B cell (primary cell): Measurements from ENCODE around the gene WDR11. TPM values are rescaled to one million over a fixed set of nuclear protein-coding genes. Genes with fewer than 3 reads are reported as not detected.

Experiments used
- ATAC-seq: fragments of 200-7000 bp; cut with Tn5 transposase; one replicate; pipeline ENCODE4 v1.10.0; 2021; ENCODE audit warnings: low read depth, mild to moderate bottlenecking, moderate number of reproducible peaks, moderate library complexity
- CTCF ChIA-PET: fragments of 350-600 bp; sonication (Branson Sonifier 250); formaldehyde crosslinking; loops from one replicate; lab custom pipeline; 2021; ENCODE audit warnings: antibody characterized with exemption, inconsistent platforms; lab: Charles Lee
- POLR2A ChIA-PET: fragments of 350-600 bp; sonication (Branson Sonifier 250); formaldehyde crosslinking; loops from one replicate; lab custom pipeline; 2021; ENCODE audit warnings: antibody characterized with exemption; lab: Charles Lee
- DNase-seq: peaks from one replicate; pipeline ENCODE4 v3.0.0; 2013
- H2AFZ ChIP-seq: 2 replicates; pipeline ENCODE4 v1.6.1; 2012; ENCODE audit warnings: mild to moderate bottlenecking, low read depth, low read length; ENCODE audit not compliant: insufficient read depth, poor library complexity, severe bottlenecking
- H3K27ac ChIP-seq, 2 donors: 1 replicate in 1 of 2; 2 replicates in 1 of 2; pipeline ENCODE4 v1.5.1; 2012 to 2013; ENCODE audit warnings: low read length in 2 of 2, mild to moderate bottlenecking in 2 of 2, moderate library complexity in 1 of 2
- H3K27me3 ChIP-seq, 4 experiments: fragments of 200-600 bp in 1 of 4; sonication (generic) in 1 of 4; replicated peaks in 1 of 4; 1 replicate in 2 of 4; 2 replicates in 2 of 4; pipeline versions ENCODE4 v1.6.1 to v1.7.0; 2013 to 2016; ENCODE audit warnings: low read length in 3 of 4, mild to moderate bottlenecking in 2 of 4, mixed read lengths in 1 of 4, moderate library complexity in 1 of 4; ENCODE audit not compliant: insufficient read depth in 4 of 4, control insufficient read depth in 3 of 4; ENCODE audit errors: control extremely low read depth in 1 of 4
- H3K36me3 ChIP-seq, 2 experiments: replicated peaks in 1 of 2; 1 replicate in 1 of 2; 2 replicates in 1 of 2; pipeline versions ENCODE4 v1.6.1 to v1.7.1; 2013; ENCODE audit warnings: low read length in 1 of 2; ENCODE audit not compliant: insufficient read depth in 2 of 2, control insufficient read depth in 1 of 2; ENCODE audit errors: control extremely low read depth in 1 of 2, extremely low read depth in 1 of 2
- H3K4me1 ChIP-seq, 2 donors: fragments of 200-600 bp in 1 of 2; sonication (generic) in 1 of 2; 1 replicate in 1 of 2; 2 replicates in 1 of 2; pipeline versions ENCODE4 v1.5.1 to v1.6.1; 2013 to 2017; ENCODE audit warnings: low read length in 2 of 2; ENCODE audit not compliant: control insufficient read depth in 2 of 2, insufficient read depth in 2 of 2
- H3K4me2 ChIP-seq: replicated peaks from 2 replicates; pipeline ENCODE3; 2012; ENCODE audit warnings: mild to moderate bottlenecking, low read depth, low read length; ENCODE audit not compliant: poor library complexity, severe bottlenecking
- H3K4me3 ChIP-seq, 5 experiments: fragments of 200-600 bp in 1 of 5; sonication (generic) in 1 of 5; 1 replicate in 3 of 5; 2 replicates in 2 of 5; pipeline versions ENCODE4 v1.5.1 to v1.7.0; 2011 to 2016; ENCODE audit warnings: low read length in 4 of 5, mild to moderate bottlenecking in 4 of 5, low read depth in 2 of 5, control low read depth in 1 of 5, moderate library complexity in 1 of 5; ENCODE audit not compliant: insufficient read depth in 1 of 5; ENCODE audit errors: control extremely low read depth in 1 of 5, extremely low read depth in 1 of 5
- H3K79me2 ChIP-seq: fragments of 200-600 bp; sonication (generic); one replicate; pipeline ENCODE4 v1.6.0; 2016; ENCODE audit warnings: low read length; ENCODE audit not compliant: control insufficient read depth, insufficient read depth
- H3K9ac ChIP-seq: fragments of 200-600 bp; sonication (generic); 2 replicates; pipeline ENCODE4 v1.6.1; 2017; ENCODE audit warnings: mild to moderate bottlenecking, low read length, moderate library complexity
- H3K9me3 ChIP-seq, 3 donors: one replicate each; pipeline versions ENCODE4 v1.6.1 to v1.7.1; 2013; ENCODE audit warnings: low read length in 2 of 3; ENCODE audit not compliant: control insufficient read depth in 2 of 3, insufficient read depth in 1 of 3; ENCODE audit errors: control extremely low read depth in 1 of 3
- H4K20me1 ChIP-seq: 2 replicates; pipeline ENCODE4 v1.6.0; 2012; ENCODE audit warnings: mild to moderate bottlenecking, low read length; ENCODE audit not compliant: insufficient read depth, control insufficient read depth, poor library complexity, severe bottlenecking
- H3K27ac Mint-ChIP-seq: one replicate; pipeline ENCODE4 v1.8.0; 2021; ENCODE audit warnings: mixed read lengths
- H3K27me3 Mint-ChIP-seq: one replicate; pipeline ENCODE4 v1.8.0; 2021; ENCODE audit warnings: mixed read lengths
- H3K4me1 Mint-ChIP-seq: one replicate; pipeline ENCODE4 v1.8.0; 2021; ENCODE audit warnings: mixed read lengths
- H3K4me3 Mint-ChIP-seq: one replicate; pipeline ENCODE4 v1.8.0; 2021; ENCODE audit warnings: mixed read lengths
- H3K9me3 Mint-ChIP-seq: one replicate; pipeline ENCODE4 v1.8.0; 2022; ENCODE audit warnings: mixed read lengths; ENCODE audit not compliant: insufficient read depth
- CTCF ChIP-seq: fragments of 200-600 bp; IDR thresholded peaks from one replicate; pipeline ENCODE4 v1.8.0; 2022; ENCODE audit warnings: antibody characterized with exemption, mild to moderate bottlenecking
- EZH2 ChIP-seq: IDR thresholded peaks from 2 replicates; pipeline ENCODE4 v1.6.1; 2012; ENCODE audit warnings: borderline replicate concordance, low read depth, mild to moderate bottlenecking, moderate library complexity, low read length; ENCODE audit not compliant: insufficient read depth, poor library complexity, severe bottlenecking
- WGBS: methylation state at CpG from one replicate; pipeline ENCODE4 v1.1.5; 2013; ENCODE audit warnings: missing lambda C conversion rate; ENCODE audit not compliant: insufficient coverage; 5-methylcytosine and 5-hydroxymethylcytosine counted together
- intact Hi-C: fragments of 100-400 bp; cut with micrococcal nuclease; formaldehyde crosslinking; loops from one replicate; pipeline ENCODE4 v1.10.0; 2022
- polyA plus RNA-seq: library from polyadenylated mRNA; depleted of rRNA; stranded (reverse); fragments of >200 nt; gene quantifications from 2 replicates; pipeline ENCODE4 v1.2.3, GENCODE V29; 2012
- total RNA-seq, 2 donors: library from RNA; stranded (reverse); fragments of 120-200 nt in 1 of 2; gene quantifications; 1 replicate in 1 of 2; 2 replicates in 1 of 2; pipeline versions ENCODE4 v1.2.3 to v1.2.4, GENCODE V29; 2013 to 2022

The WDR11 gene
- total and polyA plus RNA-seq, 2 donors (not counting 1 experiment from before 2014, with no cell fraction given), result 94.4 to 230 TPM

DNA sequence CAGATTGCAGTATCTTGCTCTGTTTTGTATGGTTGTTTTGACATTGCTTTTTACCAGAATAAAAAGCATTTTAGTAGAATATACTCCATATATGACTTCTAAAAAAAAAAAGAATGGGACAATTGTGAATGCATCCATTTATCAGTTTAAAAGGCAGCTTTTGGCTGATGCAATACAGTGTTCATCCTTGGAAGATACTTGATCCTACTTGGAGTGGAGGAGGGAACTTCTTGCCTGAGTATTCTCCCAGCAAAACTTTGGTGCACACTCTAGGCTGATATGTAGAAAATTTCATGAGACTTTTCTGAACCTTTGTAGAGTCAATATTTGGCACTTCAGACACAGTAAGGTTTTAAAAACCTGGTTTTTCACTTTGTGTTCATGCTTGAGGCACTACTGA, 40.2 kb downstream of the WDR11 start:
- TF ChIP-seq CTCF (no peak), EZH2 (no peak)
- H3K27ac ChIP-seq, result no peak overlapping the region
- ATAC-seq (no peak), DNase-seq (no peak)
- ChIA-PET CTCF (no interaction called here), POLR2A (no interaction called here)
- no peak overlapping the region for H3K9ac ChIP-seq
- no peak overlapping the region for H3K27ac Mint-ChIP-seq
- H3K4me3 Mint-ChIP-seq, result no peak overlapping the region
- intact Hi-C loops, result no loop called here
- no peak overlapping the region for H2AFZ ChIP-seq
- no peaks in the 10 kb centered on the region for H3K27me3 ChIP-seq
- no peaks in the 10 kb centered on the region for H4K20me1 ChIP-seq
- no peaks in the 10 kb centered on the region for H3K4me1 ChIP-seq
- no peaks in the 10 kb centered on the region for H3K9me3 ChIP-seq
- no peak overlapping the region for H3K4me3 ChIP-seq
- H3K27me3 Mint-ChIP-seq, result no peaks in the 10 kb centered on the region
- H3K79me2 ChIP-seq, result no peaks in the 10 kb centered on the region
- H3K4me1 Mint-ChIP-seq, result no peaks in the 10 kb centered on the region
- H3K36me3 ChIP-seq, result peaks cover 12 to 58% of the 10 kb centered on the region in 2 experiments
- H3K4me2 ChIP-seq, result no peak overlapping the region
- H3K9me3 Mint-ChIP-seq, result peaks cover 3% of the 10 kb centered on the region

DNA sequence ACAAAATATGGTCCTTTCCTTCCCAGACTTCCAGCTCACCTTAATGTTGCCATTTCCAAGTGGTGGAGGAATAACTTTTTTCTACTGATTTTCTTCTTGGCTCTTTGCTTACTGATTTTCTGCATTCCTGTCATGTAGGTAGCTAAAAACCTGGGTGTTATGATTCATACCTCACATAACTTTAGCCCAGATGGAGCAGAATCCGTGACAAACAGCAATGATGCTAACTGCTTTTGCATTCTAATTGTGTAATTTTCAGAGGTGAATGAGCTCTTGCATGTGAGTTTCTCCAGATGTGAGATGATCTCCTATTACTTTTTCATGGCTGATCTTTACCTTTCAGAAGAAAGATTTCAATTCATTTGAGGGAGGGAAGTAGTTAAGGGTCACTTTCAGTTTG, 43.4 kb downstream of the WDR11 start:
- no peaks in the 10 kb centered on the region for H3K27me3 Mint-ChIP-seq
- H3K9me3 Mint-ChIP-seq, result peaks cover 3% of the 10 kb centered on the region
- POLR2A ChIA-PET, result no interaction called here
- ATAC-seq (no peak), DNase-seq (no peak)
- Histone ChIP-seq H3K27ac (no peak overlapping the region), H3K27me3 (no peaks in the 10 kb centered on the region), H4K20me1 (no peaks in the 10 kb centered on the region), H3K9ac (no peak overlapping the region), H3K4me2 (no peak overlapping the region), H3K36me3 (peaks cover 14 to 44% of the 10 kb centered on the region in 2 experiments), H3K4me1 (no peaks in the 10 kb centered on the region), H3K79me2 (no peaks in the 10 kb centered on the region), H3K4me3 (no peak overlapping the region), H2AFZ (no peak overlapping the region), H3K9me3 (no peaks in the 10 kb centered on the region)
- intact Hi-C loops, result no loop called here
- no peak for TF ChIP-seq EZH2
- no peak for TF ChIP-seq CTCF
- no peak overlapping the region for H3K4me3 Mint-ChIP-seq
- H3K4me1 Mint-ChIP-seq, result no peaks in the 10 kb centered on the region
- WGBS, result 100% methylated on average over 1 of the region's 1 CpG
- CTCF ChIA-PET, result no interaction called here
- no peak overlapping the region for H3K27ac Mint-ChIP-seq
